GM12891 (cell line): ENCODE data around the gene SIPA1L3.

Experiments
- POLR2A ChIP-seq: IDR thresholded peaks from 2 replicates; pipeline ENCODE4 v1.6.1; 2011; ENCODE audit warnings: low read depth, low read length, control low read depth
- POLR2AphosphoS5 ChIP-seq: IDR thresholded peaks from 2 replicates; pipeline ENCODE4 v1.6.1; 2011; ENCODE audit warnings: low read depth, low read length, control low read depth
- SPI1 ChIP-seq: IDR thresholded peaks from 2 replicates; pipeline ENCODE4 v1.6.1; 2011; ENCODE audit warnings: low read depth, low read length, control low read depth
- TAF1 ChIP-seq: IDR thresholded peaks from 2 replicates; pipeline ENCODE4 v1.6.1; 2011; ENCODE audit warnings: low read depth, low read length, control low read depth

DNA sequence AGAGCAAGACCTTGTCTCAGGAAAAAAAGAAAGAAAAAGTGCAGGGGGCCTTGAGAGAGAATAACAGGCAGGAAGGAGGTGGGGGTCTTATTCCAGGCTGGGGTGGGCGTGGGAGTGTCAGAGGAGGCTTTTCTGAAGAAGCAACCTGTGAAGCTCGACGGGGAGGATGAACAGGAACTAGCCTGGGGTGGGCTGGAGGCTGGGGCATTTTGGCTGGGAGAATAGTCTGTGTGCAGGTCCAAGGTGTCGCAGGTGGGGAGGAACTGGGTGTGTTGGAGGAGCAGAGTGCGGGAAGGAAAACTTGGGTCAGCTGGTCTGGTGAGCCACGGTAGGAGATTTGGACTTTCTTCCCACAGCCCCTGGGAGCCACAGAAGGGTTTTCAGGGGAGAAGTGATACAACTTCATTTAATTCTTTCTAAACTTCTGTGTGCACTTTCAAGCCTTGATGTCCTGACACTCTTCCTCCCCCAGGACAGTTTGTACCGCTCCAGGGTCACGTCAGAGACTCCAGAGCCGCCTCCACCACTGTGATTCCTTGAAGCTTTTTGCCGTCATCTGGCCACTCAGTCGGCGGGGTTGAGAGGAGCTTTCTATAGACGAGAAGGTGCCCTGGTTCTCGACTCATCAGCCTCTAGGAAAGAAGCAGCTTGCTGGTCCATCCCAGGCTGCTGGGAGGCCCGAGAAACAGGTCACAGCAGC, 138.7 kb downstream of the SIPA1L3 start:
- TF ChIP-seq POLR2A (no peak), POLR2AphosphoS5 (no peak), TAF1 (no peak), SPI1 (0 out of 2 replicates have a peak, but pooled peaks have one; percentile 25)
